Uterus (tissue), 2 donors: ENCODE results near the gene CPT1A.

ENCODE experiments used
- POLR2A ChIP-seq, 2 donors: fragments of 450-650 bp; IDR thresholded peaks; one replicate each; pipeline ENCODE4 v1.6.1; 2016; ENCODE audit warnings: antibody characterized with exemption in 2 of 2, mild to moderate bottlenecking in 1 of 2, moderate library complexity in 1 of 2
- TF ChIP-seq, protein P1 (sequence below), 4 experiments: fragments of 200-600 bp in 2 of 4; fragments of 450-650 bp in 2 of 4; sonication (generic) in 2 of 4; IDR thresholded peaks; one replicate each; pipeline ENCODE4 v1.5.1; 2016 to 2019; ENCODE audit warnings: antibody characterized with exemption in 4 of 4, mild to moderate bottlenecking in 2 of 4, moderate library complexity in 1 of 4

DNA sequence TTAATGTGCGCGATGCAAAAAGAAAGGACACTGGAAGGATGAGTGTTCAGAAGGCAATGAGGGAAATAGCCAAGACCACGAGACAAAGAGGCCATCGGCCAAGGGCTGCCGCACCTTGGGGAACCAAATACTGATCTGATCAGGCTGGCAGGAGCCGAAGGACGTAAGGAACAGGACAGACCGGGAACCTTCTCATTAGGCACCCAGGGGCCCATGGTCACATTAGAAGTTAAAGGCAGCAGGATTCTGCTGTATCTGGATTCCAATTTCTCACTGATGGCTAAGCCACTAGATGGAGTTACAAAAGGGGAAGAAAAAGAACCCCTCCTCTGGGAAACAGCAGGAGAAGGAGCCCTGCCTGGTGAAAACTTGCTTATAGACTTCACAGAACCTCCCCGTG, 28.8 kb upstream of the CPT1A start:
- TF ChIP-seq, protein P1, sequence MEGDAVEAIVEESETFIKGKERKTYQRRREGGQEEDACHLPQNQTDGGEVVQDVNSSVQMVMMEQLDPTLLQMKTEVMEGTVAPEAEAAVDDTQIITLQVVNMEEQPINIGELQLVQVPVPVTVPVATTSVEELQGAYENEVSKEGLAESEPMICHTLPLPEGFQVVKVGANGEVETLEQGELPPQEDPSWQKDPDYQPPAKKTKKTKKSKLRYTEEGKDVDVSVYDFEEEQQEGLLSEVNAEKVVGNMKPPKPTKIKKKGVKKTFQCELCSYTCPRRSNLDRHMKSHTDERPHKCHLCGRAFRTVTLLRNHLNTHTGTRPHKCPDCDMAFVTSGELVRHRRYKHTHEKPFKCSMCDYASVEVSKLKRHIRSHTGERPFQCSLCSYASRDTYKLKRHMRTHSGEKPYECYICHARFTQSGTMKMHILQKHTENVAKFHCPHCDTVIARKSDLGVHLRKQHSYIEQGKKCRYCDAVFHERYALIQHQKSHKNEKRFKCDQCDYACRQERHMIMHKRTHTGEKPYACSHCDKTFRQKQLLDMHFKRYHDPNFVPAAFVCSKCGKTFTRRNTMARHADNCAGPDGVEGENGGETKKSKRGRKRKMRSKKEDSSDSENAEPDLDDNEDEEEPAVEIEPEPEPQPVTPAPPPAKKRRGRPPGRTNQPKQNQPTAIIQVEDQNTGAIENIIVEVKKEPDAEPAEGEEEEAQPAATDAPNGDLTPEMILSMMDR (IDR thresholded peaks at IDR 0.05), result peak in 1 of 4 experiments; percentile 16
- TF ChIP-seq POLR2A (IDR thresholded peaks at IDR 0.05), result no peak
